ENCODE measurements around the gene PCDHB10. TPM values are rescaled to one million over a fixed set of nuclear protein-coding genes. Genes with fewer than 3 reads are reported as not detected.
"Not testable (repeated sequence)": the region's sequence is repeated elsewhere in the genome, so short reads cannot be mapped to it uniquely, and the experiment has no call there.

Gene PCDHB10
- 0.11 TPM in 1 of 2 replicates, not detected in the other for total RNA-seq (2014; rRNA removed; shearing (Covaris generic))
- 0.16 and 0.24 TPM in 2 replicates for polyA plus RNA-seq (2015; cell fraction: cytosol; rRNA removed)
- polyA plus RNA-seq (2015; cell fraction: nucleus; rRNA removed): 0.19 and 0.73 TPM in 2 replicates

DNA sequence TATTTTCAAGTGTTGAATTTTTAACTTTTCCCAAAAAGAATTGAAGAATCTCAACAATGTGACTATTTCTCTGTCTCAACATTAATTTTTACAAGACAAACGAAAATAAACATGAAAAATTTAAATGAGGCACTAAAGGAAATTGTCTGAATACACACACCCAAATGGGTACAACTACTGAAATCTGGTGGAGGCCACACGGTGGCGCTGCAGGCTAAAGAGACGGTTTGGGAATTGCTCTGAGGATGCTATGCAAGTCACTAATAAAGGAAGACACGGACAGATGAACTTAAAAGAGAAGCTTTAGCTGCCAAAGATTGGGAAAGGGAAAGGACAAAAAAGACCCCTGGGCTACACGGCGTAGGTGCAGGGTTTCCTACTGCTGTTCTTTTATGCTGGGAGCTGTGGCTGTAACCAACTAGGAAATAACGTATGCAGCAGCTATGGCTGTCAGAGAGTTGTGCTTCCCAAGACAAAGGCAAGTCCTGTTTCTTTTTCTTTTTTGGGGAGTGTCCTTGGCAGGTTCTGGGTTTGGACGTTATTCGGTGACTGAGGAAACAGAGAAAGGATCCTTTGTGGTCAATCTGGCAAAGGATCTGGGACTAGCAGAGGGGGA, at the start of gene PCDHB10:
Gene PCDHB10 (plus strand): TSS at position 244 of the 616 bp plus-strand sequence. CDS start 200 bp downstream, at position 444.
- DNase-seq (ENCODE audit: low read depth): peak; percentile 19

DNA sequence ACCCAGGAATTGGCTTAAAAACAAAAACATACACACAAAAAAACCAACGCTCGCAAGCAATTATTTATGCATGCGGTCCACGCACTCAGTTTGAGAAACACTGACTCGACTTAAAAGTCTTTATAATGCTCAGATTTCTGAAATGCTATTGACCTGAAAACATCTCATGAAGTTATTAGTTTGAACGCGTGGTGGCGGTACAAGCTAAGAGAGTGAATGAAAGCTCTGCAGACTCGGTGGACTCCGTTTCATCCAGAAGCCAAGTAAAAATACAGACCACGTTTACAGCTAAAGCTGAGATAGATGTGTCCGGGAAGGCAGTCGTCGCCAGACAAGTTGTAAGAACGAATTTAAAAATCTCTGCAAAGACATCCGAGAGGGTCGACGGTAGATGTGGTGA, 42.3 kb upstream of the PCDHB10 start, which contains the start of gene PCDHB6:
Gene PCDHB6 (plus strand): TSS at position 246 of the 400 bp plus-strand sequence. CDS start 201 bp downstream, outside the sequence.
- DNase-seq (ENCODE audit: low read depth): peak; percentile 11

DNA sequence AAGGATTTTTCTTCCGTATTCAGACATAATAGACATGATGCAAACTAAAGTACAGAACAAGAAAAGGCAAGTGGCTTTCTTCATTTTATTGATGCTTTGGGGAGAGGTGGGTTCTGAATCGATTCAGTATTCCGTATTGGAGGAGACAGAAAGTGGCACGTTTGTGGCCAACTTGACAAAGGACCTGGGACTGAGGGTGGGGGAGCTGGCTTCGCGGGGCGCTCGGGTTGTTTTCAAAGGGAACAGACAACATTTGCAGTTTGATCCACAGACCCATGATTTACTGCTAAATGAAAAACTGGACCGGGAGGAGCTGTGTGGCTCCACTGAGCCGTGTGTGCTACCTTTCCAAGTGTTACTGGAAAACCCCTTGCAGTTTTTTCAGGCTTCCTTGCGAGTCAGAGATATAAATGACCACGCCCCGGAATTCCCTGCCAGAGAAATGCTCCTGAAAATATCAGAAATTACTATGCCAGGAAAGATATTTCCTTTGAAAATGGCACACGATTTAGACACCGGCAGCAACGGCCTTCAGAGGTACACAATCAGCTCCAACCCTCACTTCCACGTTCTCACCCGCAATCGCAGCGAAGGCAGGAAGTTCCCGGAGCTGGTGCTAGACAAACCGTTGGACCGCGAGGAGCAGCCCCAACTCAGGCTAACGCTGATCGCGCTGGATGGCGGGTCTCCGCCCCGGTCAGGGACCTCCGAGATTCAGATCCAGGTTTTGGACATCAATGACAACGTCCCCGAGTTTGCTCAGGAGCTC, 41.7 kb upstream of the PCDHB10 start:
- DNase-seq (ENCODE audit: low read depth): no peak

DNA sequence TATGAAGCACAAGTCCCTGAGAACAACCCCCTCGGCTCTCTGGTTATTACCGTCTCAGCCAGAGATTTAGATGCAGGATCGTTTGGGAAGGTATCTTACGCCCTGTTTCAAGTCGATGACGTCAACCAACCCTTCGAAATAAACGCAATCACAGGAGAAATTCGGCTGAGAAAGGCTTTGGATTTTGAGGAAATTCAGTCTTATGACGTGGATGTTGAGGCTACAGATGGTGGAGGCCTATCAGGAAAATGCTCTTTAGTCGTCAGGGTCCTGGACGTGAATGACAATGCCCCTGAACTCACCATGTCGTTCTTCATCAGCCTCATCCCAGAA, 41.2 kb upstream of the PCDHB10 start:
- no peak for DNase-seq (ENCODE audit: low read depth)

DNA sequence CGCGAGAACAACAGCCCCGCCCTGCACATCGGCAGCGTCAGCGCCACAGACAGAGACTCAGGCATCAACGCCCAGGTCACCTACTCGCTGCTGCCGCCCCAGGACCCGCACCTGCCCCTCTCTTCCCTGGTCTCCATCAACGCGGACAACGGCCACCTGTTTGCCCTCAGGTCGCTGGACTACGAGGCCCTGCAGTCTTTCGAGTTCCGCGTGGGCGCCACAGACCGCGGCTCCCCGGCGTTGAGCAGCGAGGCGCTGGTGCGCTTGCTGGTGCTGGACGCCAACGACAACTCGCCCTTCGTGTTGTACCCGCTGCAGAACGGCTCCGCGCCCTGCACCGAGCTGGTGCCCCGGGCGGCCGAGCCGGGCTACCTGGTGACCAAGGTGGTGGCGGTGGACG, 40.5 kb upstream of the PCDHB10 start:
- DNase-seq (ENCODE audit: low read depth): not testable (repeated sequence)

DNA sequence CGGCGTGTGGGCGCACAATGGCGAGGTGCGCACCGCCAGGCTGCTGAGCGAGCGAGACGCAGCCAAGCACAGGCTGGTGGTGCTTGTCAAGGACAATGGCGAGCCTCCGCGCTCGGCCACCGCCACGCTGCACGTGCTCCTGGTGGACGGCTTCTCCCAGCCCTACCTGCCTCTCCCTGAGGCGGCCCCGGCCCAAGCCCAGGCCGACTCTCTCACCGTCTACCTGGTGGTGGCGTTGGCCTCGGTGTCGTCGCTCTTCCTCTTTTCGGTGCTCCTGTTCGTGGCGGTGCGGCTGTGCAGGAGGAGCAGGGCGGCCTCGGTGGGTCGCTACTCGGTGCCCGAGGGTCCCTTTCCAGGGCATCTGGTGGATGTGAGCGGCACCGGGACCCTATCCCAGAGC, 40.1 kb upstream of the PCDHB10 start:
- DNase-seq (ENCODE audit: low read depth): not testable (repeated sequence)

DNA sequence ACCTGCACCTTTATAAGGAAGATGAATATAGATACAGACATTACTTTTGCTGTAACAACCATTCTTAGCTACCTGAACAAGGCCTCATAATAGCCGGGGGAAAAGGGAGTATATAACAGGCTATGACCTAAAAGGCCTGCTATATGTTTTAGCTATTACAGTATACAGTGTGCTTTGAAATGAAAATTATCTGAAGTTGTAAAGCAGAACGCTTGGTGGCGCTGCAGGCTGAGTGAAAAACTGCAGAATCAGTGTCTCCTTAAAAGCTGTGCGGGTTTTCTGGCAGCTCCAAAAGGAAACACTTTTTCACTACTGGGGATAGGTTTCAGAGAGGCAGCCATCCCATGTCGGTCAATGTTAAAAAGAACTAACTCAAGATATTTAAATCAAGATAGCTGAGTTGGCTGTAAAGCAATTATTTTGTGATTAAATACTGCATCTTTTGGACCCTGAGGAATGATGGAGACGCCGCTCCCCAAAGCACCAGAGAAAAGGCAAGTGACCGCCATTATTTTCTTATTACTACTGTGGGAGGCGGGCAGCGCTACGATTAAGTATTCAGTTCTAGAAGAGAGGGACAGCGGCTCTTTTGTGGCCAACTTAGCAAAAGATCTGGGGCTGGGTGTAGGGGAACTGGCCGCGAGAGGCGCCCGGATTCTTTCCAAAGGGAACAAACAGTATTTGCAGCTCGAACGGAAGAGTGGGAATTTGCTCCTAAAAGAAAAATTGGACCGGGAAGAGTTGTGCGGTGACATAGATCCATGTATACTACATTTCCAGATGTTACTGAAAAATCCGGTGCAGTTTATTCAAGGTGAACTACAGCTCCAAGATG, 36.4 kb upstream of the PCDHB10 start:
- DNase-seq (ENCODE audit: low read depth): no peak

DNA sequence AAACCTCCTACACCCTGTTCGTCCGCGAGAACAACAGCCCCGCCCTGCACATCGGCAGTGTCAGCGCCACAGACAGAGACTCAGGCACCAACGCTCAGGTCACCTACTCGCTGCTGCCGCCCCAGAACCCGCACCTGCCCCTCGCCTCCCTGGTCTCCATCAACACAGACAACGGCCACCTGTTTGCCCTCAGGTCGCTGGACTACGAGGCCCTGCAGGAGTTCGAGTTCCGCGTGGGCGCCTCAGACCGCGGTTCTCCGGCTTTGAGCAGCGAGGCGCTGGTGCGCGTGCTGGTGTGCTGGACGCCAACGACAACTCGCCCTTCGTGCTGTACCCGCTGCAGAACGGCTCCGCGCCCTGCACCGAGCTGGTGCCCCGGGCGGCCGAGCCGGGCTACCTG, 34.8 kb upstream of the PCDHB10 start:
- not testable (repeated sequence) for DNase-seq (ENCODE audit: low read depth)

DNA sequence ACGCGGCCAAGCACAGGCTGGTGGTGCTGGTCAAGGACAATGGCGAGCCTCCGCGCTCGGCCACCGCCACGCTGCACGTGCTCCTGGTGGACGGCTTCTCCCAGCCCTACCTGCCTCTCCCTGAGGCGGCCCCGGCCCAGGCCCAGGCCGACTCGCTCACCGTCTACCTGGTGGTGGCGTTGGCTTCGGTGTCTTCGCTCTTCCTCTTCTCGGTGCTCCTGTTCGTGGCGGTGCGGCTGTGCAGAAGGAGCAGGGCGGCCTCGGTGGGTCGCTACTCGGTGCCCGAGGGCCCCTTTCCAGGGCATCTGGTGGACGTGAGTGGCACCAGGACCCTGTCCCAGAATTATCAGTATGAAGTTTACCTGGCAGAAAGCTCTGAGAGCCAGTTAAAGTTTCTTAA, 34.3 kb upstream of the PCDHB10 start:
- not testable (repeated sequence) for DNase-seq (ENCODE audit: low read depth)

DNA sequence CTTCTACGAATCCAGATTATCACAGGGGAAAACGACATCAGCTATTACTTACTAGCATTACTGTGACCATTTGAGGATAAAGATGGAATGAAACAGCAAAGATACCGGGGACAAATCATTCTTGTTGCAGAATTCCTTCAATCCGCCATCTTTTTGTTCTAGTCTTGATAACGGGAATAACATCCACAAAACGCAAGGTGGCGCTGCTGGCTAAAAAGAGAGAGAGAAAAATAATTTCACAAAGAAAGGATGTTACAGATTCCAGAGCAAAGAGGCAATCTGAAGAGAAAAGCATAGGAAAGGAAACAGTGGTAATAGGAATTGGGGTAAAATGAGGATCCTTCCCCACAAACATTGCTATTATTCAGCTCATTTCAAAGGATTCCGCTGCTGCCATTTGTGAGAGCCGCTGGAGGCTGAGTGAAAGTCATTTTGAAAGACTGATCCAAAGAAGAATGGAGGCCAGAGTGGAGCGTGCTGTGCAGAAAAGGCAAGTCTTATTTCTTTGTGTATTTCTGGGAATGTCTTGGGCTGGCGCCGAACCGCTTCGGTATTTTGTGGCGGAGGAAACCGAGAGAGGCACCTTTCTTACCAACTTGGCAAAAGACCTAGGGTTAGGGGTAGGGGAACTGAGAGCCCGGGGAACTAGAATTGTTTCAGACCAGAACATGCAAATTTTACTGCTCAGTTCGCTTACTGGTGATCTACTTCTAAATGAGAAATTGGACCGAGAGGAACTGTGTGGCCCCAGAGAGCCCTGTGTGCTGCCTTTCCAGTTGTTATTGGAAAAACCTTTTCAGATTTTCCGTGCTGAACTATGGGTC, 19.6 kb upstream of the PCDHB10 start, which contains the start of gene PCDHB7:
Gene PCDHB7 (plus strand): TSS at position 264 of the 824 bp plus-strand sequence. CDS start 192 bp downstream, at position 456.
- DNase-seq (ENCODE audit: low read depth): no peak

DNA sequence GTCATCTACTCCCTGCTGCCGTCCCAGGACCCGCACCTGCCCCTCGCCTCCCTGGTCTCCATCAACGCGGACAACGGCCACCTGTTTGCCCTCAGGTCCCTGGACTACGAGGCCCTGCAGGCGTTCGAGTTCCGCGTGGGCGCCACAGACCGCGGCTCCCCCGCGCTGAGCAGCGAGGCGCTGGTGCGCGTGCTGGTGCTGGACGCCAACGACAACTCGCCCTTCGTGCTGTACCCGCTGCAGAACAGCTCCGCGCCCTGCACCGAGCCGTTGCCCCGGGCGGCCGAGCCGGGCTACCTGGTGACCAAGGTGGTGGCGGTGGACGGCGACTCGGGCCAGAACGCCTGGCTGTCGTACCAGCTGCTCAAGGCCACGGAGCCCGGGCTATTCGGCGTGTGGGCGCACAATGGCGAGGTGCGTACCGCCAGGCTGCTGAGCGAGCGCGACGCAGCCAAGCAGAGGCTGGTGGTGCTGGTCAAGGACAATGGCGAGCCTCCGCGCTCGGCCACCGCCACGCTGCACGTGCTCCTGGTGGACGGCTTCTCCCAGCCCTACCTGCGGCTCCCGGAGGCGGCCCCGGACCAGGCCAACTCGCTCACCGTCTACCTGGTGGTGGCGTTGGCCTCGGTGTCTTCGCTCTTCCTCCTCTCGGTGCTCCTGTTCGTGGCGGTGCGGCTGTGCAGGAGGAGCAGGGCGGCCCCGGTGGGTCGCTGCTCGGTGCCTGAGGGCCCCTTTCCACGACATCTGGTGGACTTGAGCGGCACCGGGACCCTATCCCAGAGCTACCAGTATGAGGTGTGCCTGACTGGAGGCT, 17.7 kb upstream of the PCDHB10 start:
- DNase-seq (ENCODE audit: low read depth): not testable (repeated sequence)

DNA sequence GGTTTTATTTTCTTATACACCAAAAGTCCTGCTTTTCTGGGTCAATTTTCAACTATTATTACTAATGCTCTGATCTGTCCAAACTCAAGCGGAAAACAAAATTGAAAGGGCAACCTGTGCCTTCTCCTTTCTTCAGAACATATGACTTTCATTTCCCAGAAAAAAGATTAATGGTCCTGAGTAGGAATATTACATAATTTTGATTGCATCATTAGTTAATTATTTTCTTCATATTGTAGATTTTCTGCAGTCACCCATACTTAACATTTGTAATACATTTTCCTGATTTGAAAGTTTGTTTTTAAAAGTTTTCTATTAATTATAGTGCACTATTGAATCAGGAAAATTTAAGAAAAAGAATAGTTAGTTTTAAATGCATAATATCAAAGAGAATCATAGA, 16.2 kb upstream of the PCDHB10 start:
- DNase-seq (ENCODE audit: low read depth): no peak

DNA sequence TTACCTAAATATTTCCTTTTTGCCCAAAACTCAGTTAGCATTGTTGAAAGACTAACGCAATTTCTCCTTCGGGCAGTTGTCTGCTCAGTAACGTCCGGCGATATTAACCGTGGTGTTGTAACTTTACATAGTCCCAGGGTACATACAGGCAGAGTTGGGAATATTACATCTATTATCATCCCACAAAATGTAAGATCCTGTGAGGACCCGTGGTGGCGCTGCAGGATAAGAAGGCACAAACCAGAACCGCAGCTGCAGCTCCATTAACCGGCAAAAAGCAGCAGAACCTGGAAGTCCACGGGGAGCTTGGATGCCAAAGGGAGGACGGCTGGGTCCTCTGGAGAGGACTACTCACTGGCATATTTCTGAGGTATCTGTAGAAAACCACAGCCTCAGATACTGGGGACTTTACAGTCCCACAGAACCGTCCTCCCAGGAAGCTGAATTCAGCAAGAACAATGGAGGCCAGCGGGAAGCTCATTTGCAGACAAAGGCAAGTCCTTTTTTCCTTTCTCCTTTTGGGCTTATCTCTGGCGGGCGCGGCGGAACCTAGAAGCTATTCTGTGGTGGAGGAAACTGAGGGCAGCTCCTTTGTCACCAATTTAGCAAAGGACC, 14.5 kb upstream of the PCDHB10 start, which contains the start of gene PCDHB8:
Gene PCDHB8 (plus strand): TSS at position 214 of the 615 bp plus-strand sequence. CDS start 245 bp downstream, at position 459.
- peak; percentile 11 for DNase-seq (ENCODE audit: low read depth)

DNA sequence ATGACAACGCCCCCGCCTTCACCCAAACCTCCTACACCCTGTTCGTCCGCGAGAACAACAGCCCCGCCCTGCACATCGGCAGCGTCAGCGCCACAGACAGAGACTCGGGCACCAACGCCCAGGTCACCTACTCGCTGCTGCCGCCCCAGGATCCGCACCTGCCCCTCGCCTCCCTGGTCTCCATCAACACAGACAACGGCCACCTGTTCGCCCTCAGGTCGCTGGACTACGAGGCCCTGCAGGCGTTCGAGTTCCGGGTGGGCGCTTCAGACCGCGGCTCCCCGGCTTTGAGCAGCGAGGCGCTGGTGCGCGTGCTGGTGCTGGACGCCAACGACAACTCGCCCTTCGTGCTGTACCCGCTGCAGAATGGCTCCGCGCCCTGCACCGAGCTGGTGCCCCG, 12.8 kb upstream of the PCDHB10 start:
- not testable (repeated sequence) for DNase-seq (ENCODE audit: low read depth)

DNA sequence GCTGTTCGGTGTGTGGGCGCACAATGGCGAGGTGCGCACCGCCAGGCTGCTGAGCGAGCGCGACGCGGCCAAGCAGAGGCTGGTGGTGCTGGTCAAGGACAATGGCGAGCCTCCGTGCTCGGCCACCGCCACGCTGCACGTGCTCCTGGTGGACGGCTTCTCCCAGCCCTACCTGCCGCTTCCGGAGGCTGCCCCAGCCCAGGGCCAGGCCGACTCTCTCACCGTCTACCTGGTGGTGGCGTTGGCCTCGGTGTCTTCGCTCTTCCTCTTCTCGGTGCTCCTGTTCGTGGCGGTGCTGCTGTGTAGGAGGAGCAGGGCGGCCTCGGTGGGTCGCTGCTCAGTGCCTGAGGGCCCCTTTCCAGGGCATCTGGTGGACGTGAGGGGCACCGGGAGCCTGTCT, 12.3 kb upstream of the PCDHB10 start:
- not testable (repeated sequence) for DNase-seq (ENCODE audit: low read depth)

DNA sequence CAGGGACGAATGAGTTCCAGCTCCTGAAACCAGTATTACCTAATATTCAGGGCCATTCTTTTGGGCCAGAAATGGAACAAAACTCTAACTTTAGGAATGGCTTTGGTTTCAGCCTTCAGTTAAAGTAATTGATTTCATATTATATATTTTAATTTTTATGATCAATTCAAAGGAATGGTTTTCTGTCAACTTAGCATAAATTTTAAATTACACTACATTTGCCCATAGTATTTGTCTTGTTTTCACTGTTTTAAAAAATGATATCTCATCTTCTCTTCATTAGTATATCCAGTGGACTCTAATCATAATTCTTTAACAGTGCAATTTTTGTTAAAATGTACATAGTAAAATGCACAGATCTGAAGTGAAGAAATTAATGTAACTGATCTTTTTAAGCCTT, 11.8 kb upstream of the PCDHB10 start:
- DNase-seq (ENCODE audit: low read depth): no peak

DNA sequence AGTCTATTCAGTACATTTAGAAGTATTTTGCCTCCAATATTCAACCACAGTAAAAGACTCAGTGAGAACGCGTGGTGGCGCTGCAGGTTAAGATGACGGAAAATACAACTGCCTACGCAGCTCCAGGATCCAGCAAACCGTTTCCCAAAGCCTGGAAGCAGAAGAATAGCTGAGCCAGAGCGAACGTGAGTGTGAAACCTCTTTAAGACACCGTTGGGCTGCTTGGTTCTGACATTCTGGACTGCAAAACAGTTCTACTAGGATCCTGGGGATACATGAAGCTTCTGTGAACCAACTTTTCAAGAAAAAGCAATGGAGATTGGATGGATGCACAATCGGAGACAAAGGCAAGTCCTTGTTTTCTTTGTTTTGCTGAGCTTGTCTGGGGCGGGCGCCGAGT, 9.9 kb upstream of the PCDHB10 start, which contains the start of gene PCDHB16:
Gene PCDHB16 (plus strand): TSS at position 140 of the 400 bp plus-strand sequence. CDS start 173 bp downstream, at position 313.
- peak; percentile 3 for DNase-seq (ENCODE audit: low read depth)

DNA sequence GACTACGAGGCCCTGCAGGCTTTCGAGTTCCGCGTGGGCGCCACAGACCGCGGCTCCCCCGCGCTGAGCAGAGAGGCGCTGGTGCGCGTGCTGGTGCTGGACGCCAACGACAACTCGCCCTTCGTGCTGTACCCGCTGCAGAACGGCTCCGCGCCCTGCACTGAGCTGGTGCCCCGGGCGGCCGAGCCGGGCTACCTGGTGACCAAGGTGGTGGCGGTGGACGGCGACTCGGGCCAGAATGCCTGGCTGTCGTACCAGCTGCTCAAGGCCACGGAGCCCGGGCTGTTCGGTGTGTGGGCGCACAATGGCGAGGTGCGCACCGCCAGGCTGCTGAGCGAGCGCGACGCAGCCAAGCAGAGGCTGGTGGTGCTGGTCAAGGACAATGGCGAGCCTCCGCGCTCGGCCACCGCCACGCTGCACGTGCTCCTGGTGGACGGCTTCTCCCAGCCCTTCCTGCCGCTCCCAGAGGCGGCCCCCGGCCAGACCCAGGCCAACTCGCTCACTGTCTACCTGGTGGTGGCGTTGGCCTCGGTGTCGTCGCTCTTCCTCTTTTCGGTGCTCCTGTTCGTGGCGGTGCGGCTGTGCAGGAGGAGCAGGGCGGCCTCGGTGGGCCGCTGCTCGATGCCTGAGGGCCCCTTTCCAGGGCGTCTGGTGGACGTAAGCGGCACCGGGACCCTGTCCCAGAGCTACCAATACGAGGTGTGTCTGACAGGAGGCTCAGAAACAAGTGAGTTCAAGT, 7.9 kb upstream of the PCDHB10 start:
- not testable (repeated sequence) for DNase-seq (ENCODE audit: low read depth)

Data from HT1080 (cell line).